Kidney epithelial cell (primary cell): ENCODE measurements around the gene ACTG1. TPM values are rescaled to one million over a fixed set of nuclear protein-coding genes. Genes with fewer than 3 reads are reported as not detected.
A peak's percentile ranks its signal among the peaks of the same experiment; 100 is the strongest.

Experiments used
- DNase-seq: peaks from one replicate; pipeline ENCODE4 v3.0.0-alpha.2; 2010; ENCODE audit warnings: low read depth
- H3K27me3 ChIP-seq: 2 replicates; pipeline ENCODE4 v1.6.0; 2011; ENCODE audit warnings: low read length; ENCODE audit not compliant: control insufficient read depth, insufficient read depth
- H3K36me3 ChIP-seq: 2 replicates; pipeline ENCODE4 v1.5.1; 2011; ENCODE audit warnings: low read length; ENCODE audit not compliant: control insufficient read depth, insufficient read depth
- H3K4me3 ChIP-seq: 2 replicates; pipeline ENCODE4 v1.5.1; 2011; ENCODE audit warnings: low read depth, mild to moderate bottlenecking, control low read depth, low read length
- CTCF ChIP-seq: IDR thresholded peaks from 2 replicates; pipeline ENCODE4 v1.5.1; 2011; ENCODE audit warnings: mild to moderate bottlenecking, moderate library complexity, low read length, control low read depth, inconsistent platforms; ENCODE audit not compliant: insufficient read depth, poor library complexity, severe bottlenecking
- total RNA-seq: library from RNA; depleted of rRNA; stranded (reverse); fragments of >200 nt; gene quantifications from 2 replicates; pipeline ENCODE4 v1.2.3, GENCODE V29; 2015

The ACTG1 gene
- total RNA-seq, 1 donor from 2014 or later, result 9,424 TPM

- Histone ChIP-seq H3K4me3 (no peak overlapping the region), H3K36me3 (peaks cover 3% of the 10 kb centered on the region), H3K27me3 (no peaks in the 10 kb centered on the region)
- DNase-seq, result no peak
- no peak for TF ChIP-seq CTCF
Measured at GRCh38 chr17:81556863-81557262, 44.3 kb upstream of the ACTG1 start.

GRCh38 chr17:81556175-81556691 is 43.6 kb upstream of the ACTG1 start:
- Histone ChIP-seq H3K27me3 (no peaks in the 10 kb centered on the region), H3K4me3 (no peak overlapping the region), H3K36me3 (peaks cover 3% of the 10 kb centered on the region)
- TF ChIP-seq CTCF, result no peak
- DNase-seq, result no peak

- no peak for TF ChIP-seq CTCF
- Histone ChIP-seq H3K27me3 (no peaks in the 10 kb centered on the region), H3K36me3 (peaks cover 2% of the 10 kb centered on the region), H3K4me3 (peak overlapping the region; percentile 64)
- DNase-seq, result peak; percentile 93
Measured at GRCh38 chr17:81553616-81554181, 41.1 kb upstream of the ACTG1 start.

GRCh38 chr17:81553018-81553615 is 40.5 kb upstream of the ACTG1 start:
- Histone ChIP-seq H3K36me3 (no peaks in the 10 kb centered on the region), H3K4me3 (peak overlapping the region; percentile 64), H3K27me3 (no peaks in the 10 kb centered on the region)
- peak; percentile 24 for TF ChIP-seq CTCF
- DNase-seq, result peak; percentile 56

GRCh38 chr17:81552244-81553017 is 39.8 kb upstream of the ACTG1 start, which contains the start of gene FAAP100:
FAAP100 (minus strand) TSS chr17:81552353; CDS start chr17:81552330, 23 bp downstream.
- no peaks in the 10 kb centered on the region for H3K36me3 ChIP-seq
- TF ChIP-seq CTCF, result no peak
- H3K27me3 ChIP-seq, result no peaks in the 10 kb centered on the region
- peak within 1 kb of the TSS; percentile 64 for H3K4me3 ChIP-seq
- no peak for DNase-seq
